ENCODE data around the gene CAPN14. TPM values are rescaled to one million over a fixed set of nuclear protein-coding genes. Genes with fewer than 3 reads are reported as not detected.
A peak's percentile ranks its signal among the peaks of the same experiment; 100 is the strongest.

CAPN14 gene
- total and polyA plus RNA-seq, 2 of the 4 experiments (the other 2 are of a cell fraction), result under 0.01 to 0.09 TPM

DNA sequence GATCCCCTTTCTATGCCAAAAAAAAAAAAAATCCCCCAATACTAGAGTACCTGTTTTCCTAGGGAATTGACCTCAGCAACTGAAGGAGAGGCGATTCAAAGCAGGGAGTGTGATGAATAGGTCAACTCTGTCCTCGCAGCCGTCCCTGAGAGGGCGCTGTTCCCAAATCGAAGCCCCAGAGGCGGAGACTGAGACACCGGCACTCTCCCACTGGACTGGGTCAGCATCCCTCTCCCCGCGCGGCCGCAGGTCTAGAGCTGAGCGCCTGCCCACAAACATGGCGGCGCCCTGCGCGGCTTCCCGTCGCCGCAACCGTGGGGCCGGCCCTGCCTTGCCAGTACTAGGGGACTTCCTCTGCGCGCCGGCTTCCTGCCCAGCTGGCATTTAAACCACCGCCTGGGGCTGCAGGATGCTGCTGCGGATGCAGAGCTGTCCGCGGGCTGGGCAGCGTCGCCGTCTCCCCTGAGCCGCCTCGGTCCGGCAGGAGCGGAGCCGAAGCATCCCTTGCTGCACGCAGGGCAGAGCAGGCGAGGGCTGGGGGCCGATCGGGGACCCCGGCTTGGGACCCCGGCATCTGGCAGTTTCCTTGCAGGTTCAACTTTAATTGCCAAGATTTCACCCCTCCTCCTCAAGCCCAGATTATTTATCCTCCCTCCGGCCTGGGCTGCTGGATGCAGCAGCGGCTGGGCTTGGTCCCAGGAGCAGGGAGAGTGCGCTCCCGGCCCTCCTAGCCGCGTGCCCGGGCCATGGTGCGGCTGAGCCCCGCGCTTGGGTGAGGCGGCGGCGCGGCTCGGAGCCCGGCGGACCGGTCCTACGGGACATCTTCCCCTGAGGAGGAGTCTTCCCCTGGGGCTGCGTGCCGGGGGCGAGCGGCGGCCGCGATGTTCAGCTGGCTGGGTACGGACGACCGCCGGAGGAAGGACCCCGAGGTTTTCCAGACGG is 16.7 kb upstream of the CAPN14 start, which contains the start of gene EHD3:
TSS of gene EHD3 (plus strand) at position 412 of the 942 bp plus-strand sequence. CDS start at position 882, 470 bp downstream.
- DNase-seq (peak; percentile 91), ATAC-seq (ENCODE audit: low read depth) (peak; percentile 99)
- H3K36me3 ChIP-seq (ENCODE audit: control insufficient read depth, insufficient read depth, low read length), result no peaks in the 10 kb centered on the region
- H4K20me1 ChIP-seq (ENCODE audit: insufficient read depth, low read length), result peaks cover 15% of the 10 kb centered on the region
- peak within 1 kb of the TSS; percentile 40 for H4K5ac ChIP-seq (ENCODE audit: low read depth, low read length)
- no peak within 1 kb of the TSS for H2BK5ac ChIP-seq (ENCODE audit: low read depth, low read length, poor library complexity, severe bottlenecking)
- POLR2A ChIA-PET (ENCODE audit: unreplicated experiment), result no interaction called here
- CTCF ChIA-PET, result interaction anchor here (0.6 to 1.8 kb wide), 13 partner anchors 14 to 509 kb away, joined by 3 to 7 read pairs (median 3); no protein-coding TSS in a partner anchor
- peak within 1 kb of the TSS; percentile 90 for H2AK9ac ChIP-seq (replicated peaks; ENCODE audit: low read depth, low read length, poor library complexity)
- dilution Hi-C loops (cut with HindIII; ENCODE audit: low sequenced_read_pairs, unreplicated experiment), result no loop called here
- H2AK5ac ChIP-seq (ENCODE audit: low read depth, low read length), result peak within 1 kb of the TSS; percentile 75; the same call in 1 of the 2 replicates
- peak within 1 kb of the TSS; percentile 56 for H3K27ac ChIP-seq (ENCODE audit: insufficient read depth, low read length)
- intact Hi-C loops (cut with micrococcal nuclease), result loop anchor here (1.0 to 5.0 kb wide), 2 partner anchors 99 to 288 kb away; no protein-coding TSS in a partner anchor
- TSS peak; percentile 88 for BruUV-seq (replicated peaks)
- peak within 1 kb of the TSS; percentile 58; the same call in 1 of the 2 replicates for H4K91ac ChIP-seq (ENCODE audit: insufficient read depth, low read depth, low read length)
- peak within 1 kb of the TSS; percentile 70 for H3K9ac ChIP-seq (ENCODE audit: low read depth, low read length)
- in situ Hi-C loops (cut with MboI; ENCODE audit: low sequenced_read_pairs), result loop anchor here (5.0 kb wide), 1 partner anchor 103 kb away; no protein-coding TSS in a partner anchor
- WGBS, 2 experiments (ENCODE audit: extremely low coverage in 2 of 2, insufficient read length in 1 of 2), result 0% methylated on average over 15 of the region's 74 CpGs; no CpG with 5 or more reads in 1 of the 2 experiments
- H4K8ac ChIP-seq (ENCODE audit: low read depth in 2 of 2, low read length in 2 of 2), result peak within 1 kb of the TSS; percentile 59 to 87; a peak in 3 of 4 replicates
- peak within 1 kb of the TSS; percentile 28; the same call in 1 of the 2 replicates for H3K23ac ChIP-seq (ENCODE audit: low read depth, low read length)
- H3K18ac ChIP-seq (ENCODE audit: low read depth, low read length), result peak within 1 kb of the TSS; percentile 5; the same call in 1 of the 2 replicates
- no peaks in the 10 kb centered on the region for H3K9me3 ChIP-seq (ENCODE audit: control insufficient read depth, insufficient read depth, low read length)
- peaks cover 12 to 33% of the 10 kb centered on the region in 2 experiments for H3K79me1 ChIP-seq (ENCODE audit: low read depth in 1 of 2, low read length in 2 of 2)
- peak within 1 kb of the TSS; percentile 67 for H3K4me2 ChIP-seq (ENCODE audit: low read depth, low read length)
- no peak within 1 kb of the TSS for H2BK20ac ChIP-seq (ENCODE audit: low read depth, low read length)
- peak within 1 kb of the TSS; percentile 86 for H2AFZ ChIP-seq (replicated peaks; ENCODE audit: low read length, poor library complexity)
- H3K4ac ChIP-seq (ENCODE audit: low read depth, low read length), result peak within 1 kb of the TSS; percentile 48
- H3K56ac ChIP-seq (ENCODE audit: extremely low read depth, insufficient read depth, low read length), result peak within 1 kb of the TSS; percentile 55; the same call in 1 of the 2 replicates
- H3K27me3 ChIP-seq (ENCODE audit: control insufficient read depth, insufficient read depth, low read length), result peaks cover 3% of the 10 kb centered on the region; the same call in 1 of the 2 replicates
- peaks cover 18% of the 10 kb centered on the region; the same call in 1 of the 2 replicates for H3K9me1 ChIP-seq (ENCODE audit: insufficient read depth, low read length)
- peak within 1 kb of the TSS; percentile 76 for H3K4me3 ChIP-seq (ENCODE audit: insufficient read depth, low read depth, low read length)
- H2BK15ac ChIP-seq (ENCODE audit: low read depth, low read length), result no peak within 1 kb of the TSS; the same call in 2 of the 3 replicates
- H2BK120ac ChIP-seq (ENCODE audit: low read depth, low read length), result peak within 1 kb of the TSS; percentile 16; the same call in 1 of the 2 replicates
- H3K4me1 ChIP-seq (ENCODE audit: control insufficient read depth, insufficient read depth, low read length), result peaks cover 8% of the 10 kb centered on the region; the same call in 1 of the 2 replicates
- H3K14ac ChIP-seq (replicated peaks; ENCODE audit: low read depth, low read length), result peak within 1 kb of the TSS; percentile 43
- no peak for TF ChIP-seq CHD1 (IDR thresholded peaks at IDR 0.05; ENCODE audit: low read depth, low read length)
- TF ChIP-seq RCOR1 (IDR thresholded peaks at IDR 0.05; ENCODE audit: insufficient replicate concordance, low read length), result no peak
- TF ChIP-seq SMC3 (IDR thresholded peaks at IDR 0.05; ENCODE audit: low read depth, low read length), result peak; percentile 51
- 0 out of 2 replicates have a peak, but pooled peaks have one; percentile 0 for TF ChIP-seq MAFK (IDR thresholded peaks at IDR 0.05; ENCODE audit: low read depth, low read length)
- TF ChIP-seq NFE2L2 (IDR thresholded peaks at IDR 0.05; ENCODE audit: low read depth, low read length), result no peak
- TF ChIP-seq RFX5 (IDR thresholded peaks at IDR 0.05; ENCODE audit: low read depth, low read length), result no peak
- TF ChIP-seq USF2 (IDR thresholded peaks at IDR 0.05; ENCODE audit: low read depth, low read length), result no peak
- TF ChIP-seq FOS (IDR thresholded peaks at IDR 0.05; ENCODE audit: low read depth, low read length), result no peak
- TF ChIP-seq, protein P1, sequence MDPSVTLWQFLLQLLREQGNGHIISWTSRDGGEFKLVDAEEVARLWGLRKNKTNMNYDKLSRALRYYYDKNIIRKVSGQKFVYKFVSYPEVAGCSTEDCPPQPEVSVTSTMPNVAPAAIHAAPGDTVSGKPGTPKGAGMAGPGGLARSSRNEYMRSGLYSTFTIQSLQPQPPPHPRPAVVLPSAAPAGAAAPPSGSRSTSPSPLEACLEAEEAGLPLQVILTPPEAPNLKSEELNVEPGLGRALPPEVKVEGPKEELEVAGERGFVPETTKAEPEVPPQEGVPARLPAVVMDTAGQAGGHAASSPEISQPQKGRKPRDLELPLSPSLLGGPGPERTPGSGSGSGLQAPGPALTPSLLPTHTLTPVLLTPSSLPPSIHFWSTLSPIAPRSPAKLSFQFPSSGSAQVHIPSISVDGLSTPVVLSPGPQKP (IDR thresholded peaks at IDR 0.05; ENCODE audit: borderline replicate concordance, low read depth, low read length), result no peak
- no peak for TF ChIP-seq BHLHE40 (IDR thresholded peaks at IDR 0.05; ENCODE audit: low read depth, low read length)
- peak; percentile 66 for TF ChIP-seq RAD21 (IDR thresholded peaks at IDR 0.05; ENCODE audit: low read length)
- TF ChIP-seq MAZ (IDR thresholded peaks at IDR 0.05; ENCODE audit: borderline replicate concordance, low read depth, low read length), result peak; percentile 41; the same call in 1 of the 2 replicates
- no peak for TF ChIP-seq CEBPB (IDR thresholded peaks at IDR 0.05; ENCODE audit: low read depth, low read length)
